HepG2 (cell line): Measurements from ENCODE around the gene C19orf73. TPM values are rescaled to one million over a fixed set of nuclear protein-coding genes. Genes with fewer than 3 reads are reported as not detected.

Source experiments
- BATF2 ChIP-seq: sonication (generic); formaldehyde crosslinking; IDR thresholded peaks from 2 replicates; pipeline ENCODE4 v1.8.0; 2022; ENCODE audit warnings: mild to moderate bottlenecking, missing genetic modification reagents, moderate library complexity
- DNMT1 ChIP-seq: sonication (generic); formaldehyde crosslinking; IDR thresholded peaks from 2 replicates; pipeline ENCODE4 v1.5.1; 2020; ENCODE audit warnings: mild to moderate bottlenecking, missing genetic modification reagents
- ETS1 ChIP-seq: sonication (generic); formaldehyde crosslinking; IDR thresholded peaks from 2 replicates; pipeline ENCODE4 v1.4.0; 2020; ENCODE audit warnings: missing genetic modification reagents
- HNF4G ChIP-seq, 2 experiments: sonication (generic) in 1 of 2; formaldehyde crosslinking in 1 of 2; IDR thresholded peaks; 2 replicates each; pipeline versions ENCODE4 v1.4.0 to v1.6.1; 2011 to 2020; ENCODE audit warnings: borderline replicate concordance in 2 of 2, low read depth in 2 of 2, mild to moderate bottlenecking in 2 of 2, low read length in 1 of 2, missing genetic modification reagents in 1 of 2, moderate library complexity in 1 of 2
- IKZF1 ChIP-seq: fragments of 450-650 bp; IDR thresholded peaks from 2 replicates; pipeline ENCODE4 v1.7.1; 2016
- KDM1A ChIP-seq: IDR thresholded peaks from 2 replicates; pipeline ENCODE4 v1.6.1; 2016; ENCODE audit warnings: missing compliant biosample characterization
- KDM2A ChIP-seq: sonication (generic); formaldehyde crosslinking; IDR thresholded peaks from 2 replicates; pipeline ENCODE4 v1.4.0; 2020; ENCODE audit warnings: low read depth, missing genetic modification reagents, borderline replicate concordance
- KDM6A ChIP-seq: IDR thresholded peaks from 2 replicates; pipeline ENCODE4 v1.6.1; 2016; ENCODE audit warnings: low read depth
- KLF16 ChIP-seq, 2 experiments: sonication (generic) in 1 of 2; formaldehyde crosslinking in 1 of 2; IDR thresholded peaks; 2 replicates each; pipeline versions ENCODE4 v1.6.1 to v1.8.0; 2016 to 2023; ENCODE audit warnings: missing genetic modification reagents in 2 of 2, missing compliant biosample characterization in 1 of 2
- MTF2 ChIP-seq: sonication (generic); formaldehyde crosslinking; IDR thresholded peaks from 2 replicates; pipeline ENCODE4 v1.5.0; 2020; ENCODE audit warnings: missing genetic modification reagents, borderline replicate concordance
- PAWR ChIP-seq: sonication (generic); formaldehyde crosslinking; IDR thresholded peaks from 2 replicates; pipeline ENCODE4 v1.4.0; 2020; ENCODE audit warnings: missing genetic modification reagents, mild to moderate bottlenecking, borderline replicate concordance
- PRPF4 ChIP-seq: fragments of 200-400 bp; formaldehyde crosslinking; IDR thresholded peaks from 2 replicates; pipeline ENCODE4 v1.6.1; 2016; ENCODE audit warnings: low read length, low read depth; ENCODE audit not compliant: poor library complexity, severe bottlenecking
- TBX2 ChIP-seq: sonication (generic); formaldehyde crosslinking; IDR thresholded peaks from 2 replicates; pipeline ENCODE4 v1.5.0; 2020; ENCODE audit warnings: missing genetic modification reagents, mild to moderate bottlenecking, borderline replicate concordance
- TRIM22 ChIP-seq: fragments of 450-650 bp; IDR thresholded peaks from 2 replicates; pipeline ENCODE4 v1.6.1; 2017
- UBTF ChIP-seq: sonication (generic); formaldehyde crosslinking; IDR thresholded peaks from 2 replicates; pipeline ENCODE4 v1.4.0; 2020; ENCODE audit warnings: mild to moderate bottlenecking, missing genetic modification reagents
- ZBTB4 ChIP-seq: sonication (generic); formaldehyde crosslinking; IDR thresholded peaks from 2 replicates; pipeline ENCODE4 v1.4.0; 2020; ENCODE audit warnings: missing genetic modification reagents, mild to moderate bottlenecking, borderline replicate concordance
- ZNF264 ChIP-seq: sonication (generic); formaldehyde crosslinking; IDR thresholded peaks from 2 replicates; pipeline ENCODE4 v1.4.0; 2020; ENCODE audit warnings: missing genetic modification reagents
- ZNF431 ChIP-seq: sonication (generic); formaldehyde crosslinking; IDR thresholded peaks from 2 replicates; pipeline ENCODE4 v1.9.0; 2022; ENCODE audit warnings: missing genetic modification reagents, low read depth, mild to moderate bottlenecking, borderline replicate concordance
- ZNF510 ChIP-seq: sonication (generic); formaldehyde crosslinking; IDR thresholded peaks from 2 replicates; pipeline ENCODE4 v1.4.0; 2020; ENCODE audit warnings: low read depth, mild to moderate bottlenecking, missing genetic modification reagents
- ZNF598 ChIP-seq: sonication (generic); formaldehyde crosslinking; IDR thresholded peaks from 2 replicates; pipeline ENCODE4 v1.5.1; 2020; ENCODE audit warnings: mild to moderate bottlenecking, missing genetic modification reagents, borderline replicate concordance
- ZNF883 ChIP-seq: sonication (generic); formaldehyde crosslinking; IDR thresholded peaks from 2 replicates; pipeline ENCODE4 v1.5.1; 2020; ENCODE audit warnings: mild to moderate bottlenecking, missing genetic modification reagents; ENCODE audit errors: not compliant biosample characterization
- polyA plus RNA-seq, 8 experiments: library from polyadenylated mRNA; depleted of rRNA in 3 of 8; stranded (reverse) in 7 of 8; unstranded in 1 of 8; fragments of >200 nt; fragmentation: Illumina TruSeq in 4 of 8; extraction: Trizol in 4 of 8; gene quantifications; 2 replicates each; pipeline versions ENCODE4 v1.2.1 to v1.2.3, GENCODE V29; 2011 to 2016; ENCODE audit warnings: low read depth in 4 of 8, missing spikeins in 1 of 8, mixed read lengths in 1 of 8; ENCODE audit not compliant: insufficient read depth in 1 of 8
- total RNA-seq, 5 experiments: library from RNA; depleted of rRNA; stranded (reverse); fragments of >200 nt; fragmentation: Illumina TruSeq; extraction: Trizol; gene quantifications; 2 replicates each; pipeline ENCODE4 v1.2.3, GENCODE V29; 2016; ENCODE audit warnings: low read depth in 1 of 5

Gene C19orf73
- total and polyA plus RNA-seq, 2 of the 13 experiments (the other 11 are each of a cell fraction or from before 2014, with no cell fraction given), result 1.4 to 1.5 TPM

- no peak for TF ChIP-seq DNMT1 (CRISPR knock-in tag)
- no peak; the same call in 1 of the 2 replicates for TF ChIP-seq ZNF598 (CRISPR knock-in tag)
- TF ChIP-seq ZNF883 (CRISPR knock-in tag), result peak; percentile 70
- no peak for TF ChIP-seq KLF16 (CRISPR knock-in tag; IDR thresholded peaks at IDR 0.05)
- no peak for TF ChIP-seq KDM6A (CRISPR knock-in tag)
- TF ChIP-seq TBX2, result no peak
- TF ChIP-seq KDM1A (CRISPR knock-in tag), result no peak
- no peak for TF ChIP-seq PAWR (CRISPR knock-in tag)
- TF ChIP-seq BATF2, result no peak
- no peak for TF ChIP-seq IKZF1
- no peak for TF ChIP-seq TRIM22
- TF ChIP-seq UBTF (CRISPR knock-in tag), result no peak
- TF ChIP-seq ZNF264 (CRISPR knock-in tag), result no peak
- TF ChIP-seq ZBTB4 (CRISPR knock-in tag), result peak; percentile 45; the same call in 1 of the 2 replicates
- TF ChIP-seq ETS1 (CRISPR knock-in tag), result 0 out of 2 replicates have a peak, but pooled peaks have one; percentile 22
- no peak; the same call in 1 of the 2 replicates for TF ChIP-seq KDM2A (CRISPR knock-in tag)
- TF ChIP-seq HNF4G (IDR thresholded peaks at IDR 0.05; ENCODE audit: borderline replicate concordance, low read depth, low read length), result no peak
- TF ChIP-seq HNF4G (CRISPR knock-in tag; IDR thresholded peaks at IDR 0.05; ENCODE audit: borderline replicate concordance, low read depth), result 0 out of 2 replicates have a peak, but pooled peaks have one; percentile 14
- no peak for TF ChIP-seq PRPF4
- no peak for TF ChIP-seq MTF2 (CRISPR knock-in tag)
- TF ChIP-seq ZNF510 (CRISPR knock-in tag), result no peak
- no peak for TF ChIP-seq ZNF431
Measured at GRCh38 chr19:49149652-49150105, 30.7 kb upstream of the C19orf73 start (continued).
